ENCODE measurements around the gene PTPRG. TPM values are rescaled to one million over a fixed set of nuclear protein-coding genes. Genes with fewer than 3 reads are reported as not detected.

PTPRG gene
- total RNA-seq, 1 experiment from 2014 or later: 32.1 TPM

DNA sequence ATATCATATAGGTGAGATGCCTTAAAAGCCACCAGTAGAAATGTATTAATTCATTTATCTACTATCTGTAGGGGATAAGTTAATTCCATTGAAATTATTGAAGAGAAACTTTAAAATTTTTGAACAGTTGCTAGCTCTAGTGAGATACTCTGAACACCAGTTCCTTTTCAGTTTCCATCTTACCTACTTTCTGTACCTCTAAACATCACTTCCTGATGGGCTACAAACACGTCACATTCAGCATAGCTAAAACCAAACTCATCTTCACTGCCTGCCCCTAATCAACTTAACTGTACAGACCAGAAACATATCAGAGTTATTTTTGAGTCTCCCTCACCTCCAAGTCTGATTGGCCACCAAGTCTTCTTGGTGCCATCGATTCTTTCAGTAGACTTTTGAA lies 723.1 kb downstream of the PTPRG start:
- intact Hi-C loops (cut with micrococcal nuclease): no loop called here
- H3K4me1 ChIP-seq (ENCODE audit: control insufficient read depth in 1 of 2, insufficient read depth in 2 of 2, low read length in 2 of 2): no peaks in the 10 kb centered on the region
- no peak overlapping the region for H3K4me3 ChIP-seq (replicated peaks in 1 of 2; ENCODE audit: low read depth in 1 of 2, low read length in 2 of 2)
- no peaks in the 10 kb centered on the region for H4K20me1 ChIP-seq (ENCODE audit: insufficient read depth)
- no peak overlapping the region for H2AFZ ChIP-seq (ENCODE audit: low read depth, low read length, poor library complexity, severe bottlenecking)
- H3K27me3 ChIP-seq (ENCODE audit: insufficient read depth, low read length): no peaks in the 10 kb centered on the region
- H3K9me2 ChIP-seq (ENCODE audit: insufficient read depth): no peaks in the 10 kb centered on the region
- BruUV-seq (replicated peaks): no TSS peak
- H3K36me3 ChIP-seq (ENCODE audit: control insufficient read depth in 1 of 2, insufficient read depth in 2 of 2, low read length in 2 of 2): no peaks in the 10 kb centered on the region
- no peaks in the 10 kb centered on the region for H3K79me2 ChIP-seq (ENCODE audit: insufficient read depth, low read length)
- POLR2A ChIA-PET: no interaction called here
- H3K9ac ChIP-seq (ENCODE audit: low read length): no peak overlapping the region
- H3K27ac ChIP-seq (ENCODE audit: low read depth, low read length): no peak overlapping the region
- DNase-seq (ENCODE audit: low read depth, low spot score): no peak
- no peak for TF ChIP-seq EZH2phosphoT487 (IDR thresholded peaks at IDR 0.05; ENCODE audit: borderline replicate concordance)
- TF ChIP-seq POLR2A (IDR thresholded peaks at IDR 0.05; ENCODE audit: borderline replicate concordance, extremely low read depth, insufficient read depth, insufficient read length): no peak
- TF ChIP-seq, protein P1, sequence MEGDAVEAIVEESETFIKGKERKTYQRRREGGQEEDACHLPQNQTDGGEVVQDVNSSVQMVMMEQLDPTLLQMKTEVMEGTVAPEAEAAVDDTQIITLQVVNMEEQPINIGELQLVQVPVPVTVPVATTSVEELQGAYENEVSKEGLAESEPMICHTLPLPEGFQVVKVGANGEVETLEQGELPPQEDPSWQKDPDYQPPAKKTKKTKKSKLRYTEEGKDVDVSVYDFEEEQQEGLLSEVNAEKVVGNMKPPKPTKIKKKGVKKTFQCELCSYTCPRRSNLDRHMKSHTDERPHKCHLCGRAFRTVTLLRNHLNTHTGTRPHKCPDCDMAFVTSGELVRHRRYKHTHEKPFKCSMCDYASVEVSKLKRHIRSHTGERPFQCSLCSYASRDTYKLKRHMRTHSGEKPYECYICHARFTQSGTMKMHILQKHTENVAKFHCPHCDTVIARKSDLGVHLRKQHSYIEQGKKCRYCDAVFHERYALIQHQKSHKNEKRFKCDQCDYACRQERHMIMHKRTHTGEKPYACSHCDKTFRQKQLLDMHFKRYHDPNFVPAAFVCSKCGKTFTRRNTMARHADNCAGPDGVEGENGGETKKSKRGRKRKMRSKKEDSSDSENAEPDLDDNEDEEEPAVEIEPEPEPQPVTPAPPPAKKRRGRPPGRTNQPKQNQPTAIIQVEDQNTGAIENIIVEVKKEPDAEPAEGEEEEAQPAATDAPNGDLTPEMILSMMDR (IDR thresholded peaks at IDR 0.05 in 2 of 3, conservative IDR thresholded peaks at IDR 0.05 in 1 of 3; ENCODE audit: borderline replicate concordance in 1 of 3, insufficient read depth in 1 of 3, low read depth in 2 of 3, low read length in 2 of 3): no peak
- TF ChIP-seq EGR1 (IDR thresholded peaks at IDR 0.05; ENCODE audit: low read depth): no peak
- H3K4me2 ChIP-seq (ENCODE audit: low read length): no peak overlapping the region
- CTCF ChIA-PET: no interaction called here
- no peaks in the 10 kb centered on the region for H3K9me3 ChIP-seq (ENCODE audit: control insufficient read depth in 1 of 2, insufficient read depth in 1 of 2, low read depth in 1 of 2, low read length in 2 of 2)
- no peak for ATAC-seq
- RAD21 ChIA-PET (ENCODE audit: low non-redundant PET in 1 of 2, low total read pairs in 2 of 2, uncharacterized antibody in 2 of 2, unreplicated experiment in 2 of 2): no interaction called here

DNA sequence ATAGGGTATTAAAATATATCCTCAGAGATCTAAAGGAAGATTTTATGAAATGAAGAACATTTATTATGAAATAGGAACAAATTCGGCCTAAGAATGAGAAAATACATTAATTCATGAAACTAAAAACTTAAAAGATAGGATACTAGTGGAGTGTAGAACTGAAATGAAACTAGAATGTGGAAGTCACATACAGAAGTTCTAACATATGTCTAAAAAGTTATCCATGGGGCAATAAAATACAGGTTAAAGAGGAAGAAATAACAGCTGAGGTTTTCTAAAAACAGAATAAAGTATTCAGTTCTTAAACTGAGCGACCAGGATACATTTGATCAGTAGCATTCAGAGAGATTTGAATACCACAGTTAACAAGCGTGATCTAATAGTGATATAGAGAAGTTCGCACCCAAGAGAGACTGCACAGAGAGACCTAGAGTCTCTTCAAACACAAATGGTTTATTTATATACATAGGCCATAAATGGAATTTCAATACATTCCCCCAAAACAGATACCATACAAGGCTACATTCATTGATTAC lies 726.1 kb downstream of the PTPRG start:
- no peaks in the 10 kb centered on the region for H3K4me1 ChIP-seq (ENCODE audit: control insufficient read depth in 1 of 2, insufficient read depth in 2 of 2, low read length in 2 of 2)
- no peak overlapping the region for H3K4me3 ChIP-seq (replicated peaks in 1 of 2; ENCODE audit: low read depth in 1 of 2, low read length in 2 of 2)
- H3K4me2 ChIP-seq (ENCODE audit: low read length): no peak overlapping the region
- no peak overlapping the region for H3K9ac ChIP-seq (ENCODE audit: low read length)
- DNase-seq (ENCODE audit: low read depth, low spot score) (no peak), ATAC-seq (no peak)
- no peaks in the 10 kb centered on the region for H3K36me3 ChIP-seq (ENCODE audit: control insufficient read depth in 1 of 2, insufficient read depth in 2 of 2, low read length in 2 of 2)
- RAD21 ChIA-PET (ENCODE audit: low non-redundant PET in 1 of 2, low total read pairs in 2 of 2, uncharacterized antibody in 2 of 2, unreplicated experiment in 2 of 2): no interaction called here
- no peak for TF ChIP-seq ELF1 (IDR thresholded peaks at IDR 0.05; ENCODE audit: borderline replicate concordance, low read depth)
- no TSS peak for BruUV-seq (replicated peaks)
- H3K79me2 ChIP-seq (ENCODE audit: insufficient read depth, low read length): no peaks in the 10 kb centered on the region
- no peaks in the 10 kb centered on the region for H3K9me2 ChIP-seq (ENCODE audit: insufficient read depth)
- no peaks in the 10 kb centered on the region for H4K20me1 ChIP-seq (ENCODE audit: insufficient read depth)
- H2AFZ ChIP-seq (ENCODE audit: low read depth, low read length, poor library complexity, severe bottlenecking): no peak overlapping the region
- POLR2A ChIA-PET: no interaction called here
- H3K27me3 ChIP-seq (ENCODE audit: insufficient read depth, low read length): no peaks in the 10 kb centered on the region
- CTCF ChIA-PET: no interaction called here
- intact Hi-C loops (cut with micrococcal nuclease): no loop called here
- H3K27ac ChIP-seq (ENCODE audit: low read depth, low read length): no peak overlapping the region
- no peaks in the 10 kb centered on the region for H3K9me3 ChIP-seq (ENCODE audit: control insufficient read depth in 1 of 2, insufficient read depth in 1 of 2, low read depth in 1 of 2, low read length in 2 of 2)
